ENCODE measurements around the gene CUZD1. TPM values are rescaled to one million over a fixed set of nuclear protein-coding genes. Genes with fewer than 3 reads are reported as not detected.

Gene CUZD1
- total RNA-seq, 1 donor from 2014 or later, result not detected

- DNase-seq (ENCODE audit: extremely low spot score, unreplicated experiment), result no peak
Observed at GRCh38 chr10:122821808-122822207, 23.8 kb downstream of the CUZD1 start.

GRCh38 chr10:122815458-122815857 lies 30.2 kb downstream of the CUZD1 start:
- peaks cover 29% of the 10 kb centered on the region for H3K27me3 Mint-ChIP-seq
- H3K4me1 Mint-ChIP-seq (ENCODE audit: unreplicated experiment), result no peaks in the 10 kb centered on the region
- H3K9me3 Mint-ChIP-seq, result no peaks in the 10 kb centered on the region
- H3K4me3 Mint-ChIP-seq, result no peak overlapping the region
- DNase-seq (ENCODE audit: extremely low spot score, unreplicated experiment), result no peak
- no peak for TF ChIP-seq CTCF (conservative IDR thresholded peaks at IDR 0.05)
- no peaks in the 10 kb centered on the region for H3K36me3 Mint-ChIP-seq
- no peak overlapping the region for H3K27ac Mint-ChIP-seq

More at GRCh38 chr10:122821808-122822207, 23.8 kb downstream of the CUZD1 start:
- no peak for TF ChIP-seq CTCF (conservative IDR thresholded peaks at IDR 0.05)
- Mint-ChIP-seq H3K27ac (no peak overlapping the region), H3K9me3 (no peaks in the 10 kb centered on the region), H3K36me3 (no peaks in the 10 kb centered on the region), H3K4me1 (ENCODE audit: unreplicated experiment) (no peaks in the 10 kb centered on the region), H3K27me3 (peaks cover 39% of the 10 kb centered on the region), H3K4me3 (no peak overlapping the region)

GRCh38 chr10:122814493-122814892 lies 31.2 kb downstream of the CUZD1 start:
- H3K27ac Mint-ChIP-seq, result no peak overlapping the region
- H3K27me3 Mint-ChIP-seq, result peaks cover 29% of the 10 kb centered on the region
- no peak for DNase-seq (ENCODE audit: extremely low spot score, unreplicated experiment)

DNA sequence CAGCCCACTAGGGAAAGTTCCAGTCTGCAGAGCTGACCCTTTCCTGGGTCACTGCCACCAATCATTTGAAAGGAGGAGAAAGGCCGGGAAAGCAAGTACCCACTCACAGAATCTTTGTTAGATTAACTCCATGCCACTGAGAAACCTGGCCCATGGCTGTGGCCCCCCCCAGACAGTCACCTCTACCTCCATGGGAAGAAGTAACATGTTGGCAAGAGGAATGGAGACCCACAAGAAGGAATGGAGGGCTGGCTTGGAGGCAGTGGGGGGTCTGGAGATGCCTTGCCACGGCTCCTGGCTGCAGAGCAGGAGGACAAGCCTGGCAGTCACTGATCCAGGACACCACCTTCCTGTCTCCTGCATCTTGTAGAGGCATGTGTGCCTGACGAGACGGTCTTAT lies 32.9 kb downstream of the CUZD1 start:
- no peak for TF ChIP-seq CTCF (conservative IDR thresholded peaks at IDR 0.05)
- Mint-ChIP-seq H3K9me3 (no peaks in the 10 kb centered on the region), H3K27me3 (peaks cover 27% of the 10 kb centered on the region), H3K4me1 (ENCODE audit: unreplicated experiment) (no peaks in the 10 kb centered on the region), H3K4me3 (no peak overlapping the region), H3K36me3 (no peaks in the 10 kb centered on the region), H3K27ac (no peak overlapping the region)
- DNase-seq (ENCODE audit: extremely low spot score, unreplicated experiment), result no peak

More at GRCh38 chr10:122814493-122814892, 31.2 kb downstream of the CUZD1 start:
- Mint-ChIP-seq H3K4me1 (ENCODE audit: unreplicated experiment) (no peaks in the 10 kb centered on the region), H3K4me3 (no peak overlapping the region), H3K9me3 (no peaks in the 10 kb centered on the region), H3K36me3 (no peaks in the 10 kb centered on the region)
- TF ChIP-seq CTCF (conservative IDR thresholded peaks at IDR 0.05), result no peak

DNA sequence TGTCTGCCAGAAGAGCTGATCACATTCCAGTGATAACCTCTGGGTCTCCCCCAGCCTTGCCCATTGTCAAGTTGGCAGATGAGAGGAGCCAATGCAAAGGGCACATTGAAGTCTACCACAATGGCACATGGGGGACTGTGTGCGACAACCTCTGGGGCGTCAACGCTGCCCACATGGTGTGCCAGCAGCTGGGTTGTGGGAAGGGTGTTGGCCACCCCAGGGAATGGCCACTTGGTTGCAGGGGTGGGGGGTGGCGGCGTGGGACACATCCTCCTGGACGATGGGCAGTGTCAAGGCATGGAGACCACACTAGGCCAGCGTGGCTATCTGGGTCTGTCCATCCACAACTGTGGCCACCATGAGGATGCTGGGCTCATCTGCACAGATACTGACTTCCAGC lies 43.4 kb downstream of the CUZD1 start:
- Mint-ChIP-seq H3K9me3 (no peaks in the 10 kb centered on the region), H3K27ac (no peak overlapping the region), H3K36me3 (no peaks in the 10 kb centered on the region), H3K27me3 (peaks cover 18% of the 10 kb centered on the region), H3K4me1 (ENCODE audit: unreplicated experiment) (no peaks in the 10 kb centered on the region), H3K4me3 (no peak overlapping the region)
- DNase-seq (ENCODE audit: extremely low spot score, unreplicated experiment), result no peak
- TF ChIP-seq CTCF (conservative IDR thresholded peaks at IDR 0.05), result no peak

GRCh38 chr10:122798704-122799231 lies 46.9 kb downstream of the CUZD1 start:
- no peaks in the 10 kb centered on the region for H3K4me1 Mint-ChIP-seq (ENCODE audit: unreplicated experiment)
- H3K36me3 Mint-ChIP-seq, result no peaks in the 10 kb centered on the region
- no peak for DNase-seq (ENCODE audit: extremely low spot score, unreplicated experiment)
- TF ChIP-seq CTCF (conservative IDR thresholded peaks at IDR 0.05), result no peak
- no peaks in the 10 kb centered on the region for H3K9me3 Mint-ChIP-seq
- H3K27ac Mint-ChIP-seq, result no peak overlapping the region
- no peak overlapping the region for H3K4me3 Mint-ChIP-seq
- H3K27me3 Mint-ChIP-seq, result peaks cover 43% of the 10 kb centered on the region
